Fibroblast of lung (primary cell): ENCODE measurements around the gene NAALADL1.

Experiments used
- EZH2 ChIP-seq: IDR thresholded peaks from 2 replicates; pipeline ENCODE4 v1.5.1; 2012; ENCODE audit warnings: low read length, control low read depth, mild to moderate bottlenecking; ENCODE audit errors: missing control alignments
- TF ChIP-seq, protein P1 (sequence below), 2 donors: IDR thresholded peaks in 1 of 2; conservative IDR thresholded peaks in 1 of 2; 1 replicate in 1 of 2; 2 replicates in 1 of 2; pipeline ENCODE4 v1.5.1; 2011 to 2012; ENCODE audit warnings: low read length in 2 of 2, control low read depth in 1 of 2, inconsistent platforms in 1 of 2, low read depth in 1 of 2, mild to moderate bottlenecking in 1 of 2

DNA sequence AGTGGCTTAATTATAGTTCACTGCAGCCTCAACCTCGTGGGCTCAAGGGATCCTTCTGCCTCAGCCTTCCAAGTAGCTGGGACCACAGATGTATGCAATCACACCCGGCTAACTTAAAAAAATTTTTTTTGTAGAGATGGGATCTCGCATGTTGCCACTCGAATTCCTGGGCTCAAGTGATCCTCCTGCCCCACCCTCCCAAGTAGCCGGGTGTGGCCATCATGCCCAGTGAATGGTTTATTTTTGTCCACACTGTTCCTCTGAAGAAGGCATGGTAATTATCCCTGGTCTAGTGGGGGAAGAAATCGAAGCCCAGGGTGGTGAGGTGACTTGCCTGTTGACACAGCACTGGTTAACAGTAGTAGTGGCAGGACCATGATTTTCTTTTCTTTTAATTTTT lies 15.5 kb downstream of the NAALADL1 start:
- no peak for TF ChIP-seq EZH2
- TF ChIP-seq, protein P1, sequence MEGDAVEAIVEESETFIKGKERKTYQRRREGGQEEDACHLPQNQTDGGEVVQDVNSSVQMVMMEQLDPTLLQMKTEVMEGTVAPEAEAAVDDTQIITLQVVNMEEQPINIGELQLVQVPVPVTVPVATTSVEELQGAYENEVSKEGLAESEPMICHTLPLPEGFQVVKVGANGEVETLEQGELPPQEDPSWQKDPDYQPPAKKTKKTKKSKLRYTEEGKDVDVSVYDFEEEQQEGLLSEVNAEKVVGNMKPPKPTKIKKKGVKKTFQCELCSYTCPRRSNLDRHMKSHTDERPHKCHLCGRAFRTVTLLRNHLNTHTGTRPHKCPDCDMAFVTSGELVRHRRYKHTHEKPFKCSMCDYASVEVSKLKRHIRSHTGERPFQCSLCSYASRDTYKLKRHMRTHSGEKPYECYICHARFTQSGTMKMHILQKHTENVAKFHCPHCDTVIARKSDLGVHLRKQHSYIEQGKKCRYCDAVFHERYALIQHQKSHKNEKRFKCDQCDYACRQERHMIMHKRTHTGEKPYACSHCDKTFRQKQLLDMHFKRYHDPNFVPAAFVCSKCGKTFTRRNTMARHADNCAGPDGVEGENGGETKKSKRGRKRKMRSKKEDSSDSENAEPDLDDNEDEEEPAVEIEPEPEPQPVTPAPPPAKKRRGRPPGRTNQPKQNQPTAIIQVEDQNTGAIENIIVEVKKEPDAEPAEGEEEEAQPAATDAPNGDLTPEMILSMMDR (conservative IDR thresholded peaks at IDR 0.05 in 1 of 2, IDR thresholded peaks at IDR 0.05 in 1 of 2; ENCODE audit: low read depth in 1 of 2, low read length in 2 of 2), result no peak
